B cell (primary cell): ENCODE results near the gene LRRC8D. TPM values are rescaled to one million over a fixed set of nuclear protein-coding genes. Genes with fewer than 3 reads are reported as not detected.

Source experiments
- ATAC-seq: fragments of 200-7000 bp; cut with Tn5 transposase; one replicate; pipeline ENCODE4 v1.10.0; 2021; ENCODE audit warnings: low read depth, mild to moderate bottlenecking, moderate number of reproducible peaks, moderate library complexity
- CTCF ChIA-PET: fragments of 350-600 bp; sonication (Branson Sonifier 250); formaldehyde crosslinking; loops from one replicate; lab custom pipeline; 2021; ENCODE audit warnings: antibody characterized with exemption, inconsistent platforms; lab: Charles Lee
- POLR2A ChIA-PET: fragments of 350-600 bp; sonication (Branson Sonifier 250); formaldehyde crosslinking; loops from one replicate; lab custom pipeline; 2021; ENCODE audit warnings: antibody characterized with exemption; lab: Charles Lee
- DNase-seq: peaks from one replicate; pipeline ENCODE4 v3.0.0; 2013
- H2AFZ ChIP-seq: 2 replicates; pipeline ENCODE4 v1.6.1; 2012; ENCODE audit warnings: mild to moderate bottlenecking, low read depth, low read length; ENCODE audit not compliant: insufficient read depth, poor library complexity, severe bottlenecking
- H3K27ac ChIP-seq, 2 donors: 1 replicate in 1 of 2; 2 replicates in 1 of 2; pipeline ENCODE4 v1.5.1; 2012 to 2013; ENCODE audit warnings: low read length in 2 of 2, mild to moderate bottlenecking in 2 of 2, moderate library complexity in 1 of 2
- H3K27me3 ChIP-seq, 4 experiments: fragments of 200-600 bp in 1 of 4; sonication (generic) in 1 of 4; replicated peaks in 1 of 4; 1 replicate in 2 of 4; 2 replicates in 2 of 4; pipeline versions ENCODE4 v1.6.1 to v1.7.0; 2013 to 2016; ENCODE audit warnings: low read length in 3 of 4, mild to moderate bottlenecking in 2 of 4, mixed read lengths in 1 of 4, moderate library complexity in 1 of 4; ENCODE audit not compliant: insufficient read depth in 4 of 4, control insufficient read depth in 3 of 4; ENCODE audit errors: control extremely low read depth in 1 of 4
- H3K36me3 ChIP-seq, 2 experiments: replicated peaks in 1 of 2; 1 replicate in 1 of 2; 2 replicates in 1 of 2; pipeline versions ENCODE4 v1.6.1 to v1.7.1; 2013; ENCODE audit warnings: low read length in 1 of 2; ENCODE audit not compliant: insufficient read depth in 2 of 2, control insufficient read depth in 1 of 2; ENCODE audit errors: control extremely low read depth in 1 of 2, extremely low read depth in 1 of 2
- H3K4me1 ChIP-seq, 2 donors: fragments of 200-600 bp in 1 of 2; sonication (generic) in 1 of 2; 1 replicate in 1 of 2; 2 replicates in 1 of 2; pipeline versions ENCODE4 v1.5.1 to v1.6.1; 2013 to 2017; ENCODE audit warnings: low read length in 2 of 2; ENCODE audit not compliant: control insufficient read depth in 2 of 2, insufficient read depth in 2 of 2
- H3K4me2 ChIP-seq: replicated peaks from 2 replicates; pipeline ENCODE3; 2012; ENCODE audit warnings: mild to moderate bottlenecking, low read depth, low read length; ENCODE audit not compliant: poor library complexity, severe bottlenecking
- H3K4me3 ChIP-seq, 5 experiments: fragments of 200-600 bp in 1 of 5; sonication (generic) in 1 of 5; 1 replicate in 3 of 5; 2 replicates in 2 of 5; pipeline versions ENCODE4 v1.5.1 to v1.7.0; 2011 to 2016; ENCODE audit warnings: low read length in 4 of 5, mild to moderate bottlenecking in 4 of 5, low read depth in 2 of 5, control low read depth in 1 of 5, moderate library complexity in 1 of 5; ENCODE audit not compliant: insufficient read depth in 1 of 5; ENCODE audit errors: control extremely low read depth in 1 of 5, extremely low read depth in 1 of 5
- H3K79me2 ChIP-seq: fragments of 200-600 bp; sonication (generic); one replicate; pipeline ENCODE4 v1.6.0; 2016; ENCODE audit warnings: low read length; ENCODE audit not compliant: control insufficient read depth, insufficient read depth
- H3K9ac ChIP-seq: fragments of 200-600 bp; sonication (generic); 2 replicates; pipeline ENCODE4 v1.6.1; 2017; ENCODE audit warnings: mild to moderate bottlenecking, low read length, moderate library complexity
- H3K9me3 ChIP-seq, 3 donors: one replicate each; pipeline versions ENCODE4 v1.6.1 to v1.7.1; 2013; ENCODE audit warnings: low read length in 2 of 3; ENCODE audit not compliant: control insufficient read depth in 2 of 3, insufficient read depth in 1 of 3; ENCODE audit errors: control extremely low read depth in 1 of 3
- H4K20me1 ChIP-seq: 2 replicates; pipeline ENCODE4 v1.6.0; 2012; ENCODE audit warnings: mild to moderate bottlenecking, low read length; ENCODE audit not compliant: insufficient read depth, control insufficient read depth, poor library complexity, severe bottlenecking
- H3K27ac Mint-ChIP-seq: one replicate; pipeline ENCODE4 v1.8.0; 2021; ENCODE audit warnings: mixed read lengths
- H3K27me3 Mint-ChIP-seq: one replicate; pipeline ENCODE4 v1.8.0; 2021; ENCODE audit warnings: mixed read lengths
- H3K4me1 Mint-ChIP-seq: one replicate; pipeline ENCODE4 v1.8.0; 2021; ENCODE audit warnings: mixed read lengths
- H3K4me3 Mint-ChIP-seq: one replicate; pipeline ENCODE4 v1.8.0; 2021; ENCODE audit warnings: mixed read lengths
- H3K9me3 Mint-ChIP-seq: one replicate; pipeline ENCODE4 v1.8.0; 2022; ENCODE audit warnings: mixed read lengths; ENCODE audit not compliant: insufficient read depth
- EZH2 ChIP-seq: IDR thresholded peaks from 2 replicates; pipeline ENCODE4 v1.6.1; 2012; ENCODE audit warnings: borderline replicate concordance, low read depth, mild to moderate bottlenecking, moderate library complexity, low read length; ENCODE audit not compliant: insufficient read depth, poor library complexity, severe bottlenecking
- WGBS: methylation state at CpG from one replicate; pipeline ENCODE4 v1.1.5; 2013; ENCODE audit warnings: missing lambda C conversion rate; ENCODE audit not compliant: insufficient coverage; 5-methylcytosine and 5-hydroxymethylcytosine counted together
- intact Hi-C: fragments of 100-400 bp; cut with micrococcal nuclease; formaldehyde crosslinking; loops from one replicate; pipeline ENCODE4 v1.10.0; 2022
- polyA plus RNA-seq: library from polyadenylated mRNA; depleted of rRNA; stranded (reverse); fragments of >200 nt; gene quantifications from 2 replicates; pipeline ENCODE4 v1.2.3, GENCODE V29; 2012
- total RNA-seq, 2 donors: library from RNA; stranded (reverse); fragments of 120-200 nt in 1 of 2; gene quantifications; 1 replicate in 1 of 2; 2 replicates in 1 of 2; pipeline versions ENCODE4 v1.2.3 to v1.2.4, GENCODE V29; 2013 to 2022
- TF ChIP-seq, protein P1 (sequence below): fragments of 200-600 bp; IDR thresholded peaks from one replicate; pipeline ENCODE4 v1.8.0; 2022; ENCODE audit warnings: antibody characterized with exemption, mild to moderate bottlenecking

Gene LRRC8D
- total and polyA plus RNA-seq, 2 donors (not counting 1 experiment from before 2014, with no cell fraction given): 23.7 to 47.0 TPM

DNA sequence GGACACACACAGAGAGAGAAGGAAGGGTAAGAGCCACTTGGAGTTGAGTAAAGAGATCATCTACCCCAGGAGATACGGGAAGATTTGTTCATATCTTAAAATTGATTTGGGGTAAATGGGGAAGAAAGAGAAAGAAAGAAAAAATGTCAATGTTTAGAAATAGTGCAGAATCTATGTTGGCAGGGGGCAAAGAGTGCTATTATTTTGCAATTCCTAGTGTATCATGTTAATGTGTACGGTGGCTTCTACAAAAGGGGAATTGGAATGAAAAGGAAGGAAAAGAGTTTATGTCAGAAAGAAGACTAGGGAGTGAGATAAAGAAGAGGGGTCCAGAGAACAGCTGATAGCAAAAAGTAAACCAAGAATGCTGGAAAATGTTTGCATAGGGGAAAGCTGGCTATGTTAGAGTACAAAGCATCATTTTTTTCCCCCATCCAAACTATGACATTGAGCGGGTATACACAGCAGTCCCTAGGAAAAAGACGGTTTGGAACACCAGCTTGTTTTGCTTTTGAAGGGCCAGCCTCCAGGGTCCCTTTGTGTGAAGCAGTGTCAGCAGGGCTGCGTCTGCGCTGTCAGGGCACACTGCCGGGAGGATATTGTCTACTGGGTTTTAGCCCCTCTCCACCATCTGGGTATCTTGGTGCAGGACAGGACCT, 10.8 kb downstream of the LRRC8D start:
- Mint-ChIP-seq H3K4me1 (peaks cover 20% of the 10 kb centered on the region), H3K4me3 (no peak overlapping the region), H3K27me3 (no peaks in the 10 kb centered on the region), H3K9me3 (no peaks in the 10 kb centered on the region), H3K27ac (no peak overlapping the region)
- Histone ChIP-seq H3K36me3 (peaks cover 1 to 3% of the 10 kb centered on the region in 2 experiments), H3K4me2 (no peak overlapping the region), H3K79me2 (peaks cover 24% of the 10 kb centered on the region), H3K27me3 (no peaks in the 10 kb centered on the region), H3K27ac (no peak overlapping the region), H3K4me1 (peaks cover 0 to 3% of the 10 kb centered on the region in 2 donors), H3K9ac (no peak overlapping the region), H3K4me3 (no peak overlapping the region), H3K9me3 (no peaks in the 10 kb centered on the region), H4K20me1 (peaks cover 5% of the 10 kb centered on the region), H2AFZ (no peak overlapping the region)
- WGBS: 86% methylated on average over 6 of the region's 7 CpGs
- CTCF ChIA-PET: no interaction called here
- ATAC-seq (no peak), DNase-seq (no peak)
- TF ChIP-seq, protein P1, sequence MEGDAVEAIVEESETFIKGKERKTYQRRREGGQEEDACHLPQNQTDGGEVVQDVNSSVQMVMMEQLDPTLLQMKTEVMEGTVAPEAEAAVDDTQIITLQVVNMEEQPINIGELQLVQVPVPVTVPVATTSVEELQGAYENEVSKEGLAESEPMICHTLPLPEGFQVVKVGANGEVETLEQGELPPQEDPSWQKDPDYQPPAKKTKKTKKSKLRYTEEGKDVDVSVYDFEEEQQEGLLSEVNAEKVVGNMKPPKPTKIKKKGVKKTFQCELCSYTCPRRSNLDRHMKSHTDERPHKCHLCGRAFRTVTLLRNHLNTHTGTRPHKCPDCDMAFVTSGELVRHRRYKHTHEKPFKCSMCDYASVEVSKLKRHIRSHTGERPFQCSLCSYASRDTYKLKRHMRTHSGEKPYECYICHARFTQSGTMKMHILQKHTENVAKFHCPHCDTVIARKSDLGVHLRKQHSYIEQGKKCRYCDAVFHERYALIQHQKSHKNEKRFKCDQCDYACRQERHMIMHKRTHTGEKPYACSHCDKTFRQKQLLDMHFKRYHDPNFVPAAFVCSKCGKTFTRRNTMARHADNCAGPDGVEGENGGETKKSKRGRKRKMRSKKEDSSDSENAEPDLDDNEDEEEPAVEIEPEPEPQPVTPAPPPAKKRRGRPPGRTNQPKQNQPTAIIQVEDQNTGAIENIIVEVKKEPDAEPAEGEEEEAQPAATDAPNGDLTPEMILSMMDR: no peak
- POLR2A ChIA-PET: no interaction called here
- intact Hi-C loops: no loop called here

DNA sequence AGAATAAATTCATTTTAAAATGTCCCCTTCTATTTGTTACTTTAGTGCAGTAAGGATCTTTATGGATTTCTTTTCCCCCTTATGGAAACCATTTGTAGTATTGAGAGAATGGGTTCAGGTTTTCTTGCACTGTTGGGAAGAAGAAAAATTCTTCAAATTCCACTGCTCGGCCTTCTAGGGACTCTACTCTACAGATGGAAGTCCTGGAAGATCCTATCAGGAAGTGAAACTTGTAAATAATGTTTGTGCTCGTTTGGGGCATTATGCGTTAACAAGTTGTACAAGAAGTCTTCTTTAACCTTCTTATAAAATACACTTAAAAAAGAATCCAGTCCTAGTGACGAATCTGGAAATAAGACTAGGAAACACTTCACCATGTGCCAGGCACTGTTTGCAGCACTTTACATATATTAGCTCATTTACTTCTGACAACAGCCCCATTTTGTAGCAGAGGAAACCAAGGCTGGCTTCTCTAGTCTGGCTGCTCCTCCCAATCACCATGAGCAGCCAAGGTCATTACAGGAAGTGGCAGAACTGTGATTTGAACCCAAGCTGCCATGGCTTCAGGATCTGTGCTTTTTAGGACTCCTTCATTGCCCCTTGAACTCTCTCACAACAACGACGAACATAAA, 11.8 kb downstream of the LRRC8D start:
- WGBS: 92% methylated on average over 1 of the region's 6 CpGs
- no peak overlapping the region for H3K4me3 Mint-ChIP-seq
- Histone ChIP-seq H3K4me1 (peaks cover 0 to 3% of the 10 kb centered on the region in 2 donors), H3K4me3 (no peak overlapping the region), H4K20me1 (peaks cover 5% of the 10 kb centered on the region), H3K27me3 (no peaks in the 10 kb centered on the region), H2AFZ (no peak overlapping the region), H3K27ac (no peak overlapping the region), H3K9ac (no peak overlapping the region), H3K9me3 (no peaks in the 10 kb centered on the region), H3K36me3 (peaks cover 1 to 2% of the 10 kb centered on the region in 2 experiments), H3K4me2 (no peak overlapping the region), H3K79me2 (peaks cover 31% of the 10 kb centered on the region)
- TF ChIP-seq, protein P1: no peak
- TF ChIP-seq EZH2: no peak
- H3K9me3 Mint-ChIP-seq: no peaks in the 10 kb centered on the region
- no peak for DNase-seq
- ChIA-PET CTCF (interaction anchor here (1.1 to 1.2 kb wide), 3 partner anchors 11 to 156 kb away, joined by 3 to 6 read pairs (median 3); no protein-coding TSS in a partner anchor), POLR2A (no interaction called here)
- ATAC-seq: no peak
- intact Hi-C loops: no loop called here
- H3K27ac Mint-ChIP-seq: no peak overlapping the region
- no peaks in the 10 kb centered on the region for H3K27me3 Mint-ChIP-seq
- H3K4me1 Mint-ChIP-seq: peaks cover 21% of the 10 kb centered on the region
